Astrocyte (in vitro differentiated cells and primary cell): ENCODE data around the gene FBN1. TPM values are rescaled to one million over a fixed set of nuclear protein-coding genes. Genes with fewer than 3 reads are reported as not detected.

ENCODE experiments used
- DNase-seq: peaks from one replicate; pipeline ENCODE4 v3.0.0-alpha.2; 2010; ENCODE audit warnings: low read depth
- FAIRE-seq: peaks from 2 replicates; lab custom pipeline; 2011; peaks lifted over from hg19 to GRCh38; lab: Jason Lieb, UNC
- H2AFZ ChIP-seq: 2 replicates; pipeline ENCODE4 v1.6.0; 2012; ENCODE audit warnings: low read depth, low read length, inconsistent platforms
- H3K27ac ChIP-seq: 2 replicates; pipeline ENCODE4 v1.5.1; 2011; ENCODE audit warnings: low read depth, low read length, inconsistent platforms
- H3K27me3 ChIP-seq: 2 replicates; pipeline ENCODE4 v1.6.0; 2011; ENCODE audit warnings: low read length, inconsistent platforms; ENCODE audit not compliant: insufficient read depth
- H3K36me3 ChIP-seq: 2 replicates; pipeline ENCODE4 v1.5.1; 2011; ENCODE audit warnings: low read length, inconsistent platforms; ENCODE audit not compliant: insufficient read depth
- H3K4me1 ChIP-seq: 2 replicates; pipeline ENCODE4 v1.5.1; 2011; ENCODE audit warnings: low read length, inconsistent platforms; ENCODE audit not compliant: insufficient read depth
- H3K4me2 ChIP-seq: 2 replicates; pipeline ENCODE4 v1.6.0; 2012; ENCODE audit warnings: low read length, inconsistent platforms
- H3K4me3 ChIP-seq: 2 replicates; pipeline ENCODE4 v1.5.1; 2011; ENCODE audit warnings: low read depth, mild to moderate bottlenecking, low read length, inconsistent platforms; ENCODE audit not compliant: insufficient read depth
- H3K79me2 ChIP-seq: 2 replicates; pipeline ENCODE4 v1.6.0; 2012; ENCODE audit warnings: mild to moderate bottlenecking, low read length, inconsistent platforms; ENCODE audit not compliant: insufficient read depth
- H3K9ac ChIP-seq: 2 replicates; pipeline ENCODE4 v1.6.0; 2012; ENCODE audit warnings: mild to moderate bottlenecking, low read length, inconsistent platforms
- H3K9me3 ChIP-seq: 2 replicates; pipeline ENCODE4 v1.5.1; 2012; ENCODE audit warnings: low read depth, mild to moderate bottlenecking, low read length, inconsistent platforms; ENCODE audit not compliant: insufficient read depth
- H4K20me1 ChIP-seq: 2 replicates; pipeline ENCODE4 v1.6.0; 2012; ENCODE audit warnings: low read length, inconsistent platforms; ENCODE audit not compliant: insufficient read depth
- H3K27ac Mint-ChIP-seq: one replicate; pipeline ENCODE4 v1.8.0; 2021; ENCODE audit warnings: mild to moderate bottlenecking, mixed read lengths; ENCODE audit not compliant: unreplicated experiment
- H3K27me3 Mint-ChIP-seq: one replicate; pipeline ENCODE4 v1.8.0; 2021; ENCODE audit warnings: low read depth, mixed read lengths; ENCODE audit not compliant: unreplicated experiment
- H3K36me3 Mint-ChIP-seq: one replicate; pipeline ENCODE4 v1.8.0; 2021; ENCODE audit warnings: low read depth, mixed read lengths; ENCODE audit not compliant: unreplicated experiment
- H3K4me1 Mint-ChIP-seq: one replicate; pipeline ENCODE4 v1.8.0; 2021; ENCODE audit warnings: low read depth, mixed read lengths; ENCODE audit not compliant: unreplicated experiment
- H3K4me3 Mint-ChIP-seq: one replicate; pipeline ENCODE4 v1.8.0; 2021; ENCODE audit warnings: mild to moderate bottlenecking, moderate library complexity, mixed read lengths; ENCODE audit not compliant: unreplicated experiment
- H3K9me3 Mint-ChIP-seq: one replicate; pipeline ENCODE4 v1.8.0; 2021; ENCODE audit warnings: mild to moderate bottlenecking, mixed read lengths; ENCODE audit not compliant: unreplicated experiment
- EZH2 ChIP-seq: IDR thresholded peaks from 2 replicates; pipeline ENCODE4 v1.6.1; 2012; ENCODE audit warnings: mild to moderate bottlenecking, low read length, inconsistent platforms; ENCODE audit not compliant: insufficient read depth
- total RNA-seq: library from RNA; stranded (reverse); gene quantifications from 2 replicates; pipeline ENCODE4 v1.2.1, GENCODE V29; 2021
- TF ChIP-seq, protein P1 (sequence below): IDR thresholded peaks from 2 replicates; pipeline ENCODE4 v1.5.1; 2011; ENCODE audit warnings: low read depth, mild to moderate bottlenecking, inconsistent platforms, low read length, moderate library complexity; ENCODE audit not compliant: insufficient read depth

Gene FBN1
- total RNA-seq, 1 donor from 2014 or later: 210 TPM

DNA sequence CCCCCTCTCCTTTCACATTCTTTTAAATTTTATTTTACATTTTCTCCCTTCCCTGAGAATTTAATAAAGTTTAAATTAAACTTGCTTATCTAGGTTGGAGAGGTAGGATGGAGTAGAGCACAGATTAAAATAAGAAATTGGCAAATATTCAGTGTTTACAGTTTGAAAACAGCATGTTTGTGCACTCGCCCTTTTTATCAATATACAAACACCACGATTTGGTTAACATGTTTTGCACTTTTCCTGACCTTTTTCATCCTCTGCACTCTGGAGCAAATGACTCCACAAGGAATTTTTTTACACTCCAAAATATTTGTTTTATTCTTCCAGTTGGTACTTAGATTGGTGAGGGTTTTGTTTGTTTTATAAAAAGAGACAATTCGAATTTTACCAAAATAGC, 227.2 kb downstream of the FBN1 start:
- H3K27me3 Mint-ChIP-seq: no peaks in the 10 kb centered on the region
- Histone ChIP-seq H3K4me1 (peaks cover 10% of the 10 kb centered on the region), H3K79me2 (no peaks in the 10 kb centered on the region), H3K4me2 (no peak overlapping the region), H3K9me3 (no peaks in the 10 kb centered on the region), H3K27me3 (no peaks in the 10 kb centered on the region), H4K20me1 (no peaks in the 10 kb centered on the region), H3K27ac (no peak overlapping the region), H3K9ac (no peak overlapping the region), H2AFZ (no peak overlapping the region), H3K36me3 (peaks cover 75% of the 10 kb centered on the region), H3K4me3 (no peak overlapping the region)
- DNase-seq (no peak), FAIRE-seq (no peak)
- H3K4me3 Mint-ChIP-seq: no peak overlapping the region
- no peak overlapping the region for H3K27ac Mint-ChIP-seq
- H3K9me3 Mint-ChIP-seq: no peaks in the 10 kb centered on the region
- peaks cover 55% of the 10 kb centered on the region for H3K36me3 Mint-ChIP-seq
- no peak for TF ChIP-seq EZH2
- TF ChIP-seq, protein P1, sequence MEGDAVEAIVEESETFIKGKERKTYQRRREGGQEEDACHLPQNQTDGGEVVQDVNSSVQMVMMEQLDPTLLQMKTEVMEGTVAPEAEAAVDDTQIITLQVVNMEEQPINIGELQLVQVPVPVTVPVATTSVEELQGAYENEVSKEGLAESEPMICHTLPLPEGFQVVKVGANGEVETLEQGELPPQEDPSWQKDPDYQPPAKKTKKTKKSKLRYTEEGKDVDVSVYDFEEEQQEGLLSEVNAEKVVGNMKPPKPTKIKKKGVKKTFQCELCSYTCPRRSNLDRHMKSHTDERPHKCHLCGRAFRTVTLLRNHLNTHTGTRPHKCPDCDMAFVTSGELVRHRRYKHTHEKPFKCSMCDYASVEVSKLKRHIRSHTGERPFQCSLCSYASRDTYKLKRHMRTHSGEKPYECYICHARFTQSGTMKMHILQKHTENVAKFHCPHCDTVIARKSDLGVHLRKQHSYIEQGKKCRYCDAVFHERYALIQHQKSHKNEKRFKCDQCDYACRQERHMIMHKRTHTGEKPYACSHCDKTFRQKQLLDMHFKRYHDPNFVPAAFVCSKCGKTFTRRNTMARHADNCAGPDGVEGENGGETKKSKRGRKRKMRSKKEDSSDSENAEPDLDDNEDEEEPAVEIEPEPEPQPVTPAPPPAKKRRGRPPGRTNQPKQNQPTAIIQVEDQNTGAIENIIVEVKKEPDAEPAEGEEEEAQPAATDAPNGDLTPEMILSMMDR: no peak
- peaks cover 28% of the 10 kb centered on the region for H3K4me1 Mint-ChIP-seq

DNA sequence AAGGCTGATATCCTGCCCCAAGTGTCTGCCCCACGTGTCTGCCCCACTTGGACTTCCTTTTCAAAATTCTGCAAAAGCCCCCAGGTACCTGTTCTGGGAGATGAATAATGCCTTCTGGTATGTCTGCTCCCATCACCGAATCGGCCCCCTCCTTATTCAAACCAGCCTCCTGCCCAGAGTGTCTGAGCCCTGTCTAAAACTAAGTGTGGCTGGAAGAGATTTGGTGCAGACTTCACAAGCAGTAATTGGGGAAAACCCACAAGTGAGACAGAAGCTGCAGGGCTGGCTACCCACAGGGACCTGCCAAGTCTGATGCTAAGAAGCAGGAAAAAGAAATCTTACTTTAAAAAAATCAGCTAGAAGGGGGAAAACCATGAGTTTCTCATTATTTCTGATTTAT, 229.2 kb downstream of the FBN1 start:
- peak overlapping the region; percentile 83 for H3K27ac Mint-ChIP-seq
- Histone ChIP-seq H3K4me1 (peaks cover 27% of the 10 kb centered on the region), H3K9me3 (no peaks in the 10 kb centered on the region), H3K4me3 (no peak overlapping the region), H3K79me2 (no peaks in the 10 kb centered on the region), H3K4me2 (no peak overlapping the region), H2AFZ (no peak overlapping the region), H4K20me1 (peaks cover 6% of the 10 kb centered on the region), H3K27me3 (no peaks in the 10 kb centered on the region), H3K36me3 (peaks cover 82% of the 10 kb centered on the region), H3K9ac (no peak overlapping the region), H3K27ac (no peak overlapping the region)
- peaks cover 41% of the 10 kb centered on the region for H3K4me1 Mint-ChIP-seq
- DNase-seq (no peak), FAIRE-seq (no peak)
- no peaks in the 10 kb centered on the region for H3K9me3 Mint-ChIP-seq
- TF ChIP-seq EZH2: no peak
- TF ChIP-seq, protein P1: no peak
- no peaks in the 10 kb centered on the region for H3K27me3 Mint-ChIP-seq
- no peak overlapping the region for H3K4me3 Mint-ChIP-seq
- H3K36me3 Mint-ChIP-seq: peaks cover 58% of the 10 kb centered on the region

DNA sequence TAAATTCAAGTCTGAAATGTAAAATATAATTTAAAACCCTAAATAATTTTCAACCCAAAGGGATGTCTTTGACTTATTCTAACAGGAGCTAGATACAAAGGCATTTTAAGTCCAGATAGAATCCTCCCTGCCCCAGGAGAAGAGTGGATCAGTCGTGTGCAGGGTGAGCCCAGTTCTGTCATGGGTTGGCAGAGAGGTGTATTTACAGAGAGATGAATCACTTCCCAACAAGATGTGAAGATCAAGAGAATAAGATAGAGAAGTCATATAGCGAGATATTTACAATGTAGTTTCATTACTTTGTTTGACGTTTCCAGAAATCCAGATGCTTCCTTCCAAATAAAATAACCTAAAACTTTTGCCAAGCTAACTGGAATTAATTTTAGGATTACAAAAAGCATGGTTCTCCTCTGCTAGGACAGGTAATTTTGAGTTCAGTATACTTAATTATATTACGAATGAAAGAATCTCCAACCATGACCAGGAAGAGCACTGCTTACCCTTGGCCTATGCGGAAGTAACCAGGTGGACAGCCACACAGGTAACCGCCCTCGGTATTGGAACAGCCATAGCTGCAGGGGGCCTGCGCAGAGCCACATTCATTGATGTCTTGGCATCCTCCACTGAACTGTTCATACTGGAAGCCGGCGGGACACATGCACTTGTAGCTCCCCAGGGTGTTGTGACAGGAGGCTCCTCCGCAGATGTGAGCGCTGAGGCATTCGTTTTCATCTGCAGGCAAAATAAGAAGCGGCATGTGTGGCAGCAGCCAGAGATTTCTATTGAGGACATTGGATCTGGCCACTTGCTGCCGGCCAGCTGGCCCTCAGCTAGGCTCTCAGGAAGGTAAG, 230.2 kb downstream of the FBN1 start:
- Mint-ChIP-seq H3K4me1 (peaks cover 41% of the 10 kb centered on the region), H3K36me3 (peaks cover 55% of the 10 kb centered on the region), H3K9me3 (no peaks in the 10 kb centered on the region), H3K27me3 (no peaks in the 10 kb centered on the region), H3K4me3 (no peak overlapping the region), H3K27ac (peak overlapping the region; percentile 72)
- no peaks in the 10 kb centered on the region for H3K79me2 ChIP-seq
- TF ChIP-seq, protein P1: no peak
- no peak for TF ChIP-seq EZH2
- DNase-seq (peak; percentile 52), FAIRE-seq (peak; percentile 34)
- no peak overlapping the region for H3K9ac ChIP-seq
- H3K4me1 ChIP-seq: peaks cover 27% of the 10 kb centered on the region
- H3K27ac ChIP-seq: peak overlapping the region; percentile 12
- H3K36me3 ChIP-seq: peaks cover 82% of the 10 kb centered on the region
- H3K4me3 ChIP-seq: no peak overlapping the region
- no peaks in the 10 kb centered on the region for H3K9me3 ChIP-seq
- H2AFZ ChIP-seq: no peak overlapping the region
- peaks cover 6% of the 10 kb centered on the region for H4K20me1 ChIP-seq
- H3K4me2 ChIP-seq: no peak overlapping the region
- H3K27me3 ChIP-seq: no peaks in the 10 kb centered on the region
